ENCODE data around the gene NF1. TPM values are rescaled to one million over a fixed set of nuclear protein-coding genes. Genes with fewer than 3 reads are reported as not detected.

NF1 gene
- total and polyA plus RNA-seq, 2 of the 13 experiments (the other 11 are each of a cell fraction or from before 2014, with no cell fraction given) = 21.5 to 26.5 TPM

DNA sequence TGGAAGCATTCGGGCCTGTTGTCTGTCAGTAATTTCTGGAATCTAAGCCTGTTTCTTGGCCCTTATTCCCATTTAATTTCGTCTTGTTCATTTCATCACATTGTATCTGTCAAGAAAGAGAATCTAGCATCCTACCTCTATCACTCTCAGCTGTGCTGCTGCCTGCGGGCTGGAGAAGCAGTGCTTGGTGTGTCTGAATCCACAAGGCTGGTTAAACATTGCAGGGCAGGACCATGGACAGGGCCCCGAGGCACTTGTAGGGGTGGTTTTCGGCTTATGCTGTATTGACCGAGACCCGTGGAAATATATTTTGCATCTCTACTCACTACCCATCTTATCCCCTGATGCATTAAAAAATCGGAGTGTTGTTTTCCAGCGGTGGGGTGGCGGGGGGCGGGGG, 299.8 kb downstream of the NF1 start (continued):
- TF ChIP-seq GATAD1 (CRISPR knock-in tag; IDR thresholded peaks at IDR 0.05) (peak; percentile 68), ARNT (IDR thresholded peaks at IDR 0.05) (no peak), SIX4 (CRISPR knock-in tag; IDR thresholded peaks at IDR 0.05) (peak; percentile 72; the same call in 1 of the 2 replicates), ZNF292 (CRISPR knock-in tag; IDR thresholded peaks at IDR 0.05; ENCODE audit: borderline replicate concordance, low read depth) (no peak), ZNF709 (CRISPR knock-in tag; IDR thresholded peaks at IDR 0.05) (0 out of 2 replicates have a peak, but pooled peaks have one; percentile 34), KAT8 (CRISPR knock-in tag; IDR thresholded peaks at IDR 0.05) (0 out of 2 replicates have a peak, but pooled peaks have one; percentile 38), TARDBP (CRISPR knock-in tag; IDR thresholded peaks at IDR 0.05) (no peak), ZNF83 (CRISPR knock-in tag; IDR thresholded peaks at IDR 0.05; ENCODE audit: borderline replicate concordance) (peak; percentile 64; the same call in 1 of the 2 replicates), ZNF724P (CRISPR knock-in tag; IDR thresholded peaks at IDR 0.05; ENCODE audit: borderline replicate concordance) (no peak), TEAD2 (CRISPR knock-in tag; IDR thresholded peaks at IDR 0.05) (0 out of 2 replicates have a peak, but pooled peaks have one; percentile 44), ZC3H4 (CRISPR knock-in tag; IDR thresholded peaks at IDR 0.05; ENCODE audit: borderline replicate concordance) (no peak), ZBTB38 (CRISPR knock-in tag; IDR thresholded peaks at IDR 0.05) (no peak), HES4 (CRISPR knock-in tag; IDR thresholded peaks at IDR 0.05; ENCODE audit: borderline replicate concordance) (peak; percentile 80), RFXANK (CRISPR knock-in tag; IDR thresholded peaks at IDR 0.05) (no peak)
- TF ChIP-seq, protein P1, sequence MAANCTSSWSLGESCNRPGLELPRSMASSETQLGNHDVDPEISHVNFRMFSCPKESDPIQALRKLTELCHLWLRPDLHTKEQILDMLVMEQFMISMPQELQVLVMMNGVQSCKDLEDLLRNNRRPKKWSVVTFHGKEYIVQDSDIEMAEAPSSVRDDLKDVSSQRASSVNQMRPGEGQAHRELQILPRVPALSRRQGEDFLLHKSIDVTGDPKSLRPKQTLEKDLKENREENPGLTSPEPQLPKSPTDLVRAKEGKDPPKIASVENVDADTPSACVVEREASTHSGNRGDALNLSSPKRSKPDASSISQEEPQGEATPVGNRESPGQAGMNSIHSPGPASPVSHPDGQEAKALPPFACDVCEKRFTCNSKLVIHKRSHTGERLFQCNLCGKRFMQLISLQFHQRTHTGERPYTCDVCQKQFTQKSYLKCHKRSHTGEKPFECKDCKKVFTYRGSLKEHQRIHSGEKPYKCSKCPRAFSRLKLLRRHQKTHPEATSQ (CRISPR knock-in tag; IDR thresholded peaks at IDR 0.05; ENCODE audit: borderline replicate concordance) = no peak
- TF ChIP-seq, protein P2, sequence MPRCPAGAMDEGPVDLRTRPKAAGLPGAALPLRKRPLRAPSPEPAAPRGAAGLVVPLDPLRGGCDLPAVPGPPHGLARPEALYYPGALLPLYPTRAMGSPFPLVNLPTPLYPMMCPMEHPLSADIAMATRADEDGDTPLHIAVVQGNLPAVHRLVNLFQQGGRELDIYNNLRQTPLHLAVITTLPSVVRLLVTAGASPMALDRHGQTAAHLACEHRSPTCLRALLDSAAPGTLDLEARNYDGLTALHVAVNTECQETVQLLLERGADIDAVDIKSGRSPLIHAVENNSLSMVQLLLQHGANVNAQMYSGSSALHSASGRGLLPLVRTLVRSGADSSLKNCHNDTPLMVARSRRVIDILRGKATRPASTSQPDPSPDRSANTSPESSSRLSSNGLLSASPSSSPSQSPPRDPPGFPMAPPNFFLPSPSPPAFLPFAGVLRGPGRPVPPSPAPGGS (CRISPR knock-in tag; IDR thresholded peaks at IDR 0.05) = no peak
- TF ChIP-seq, protein P3, sequence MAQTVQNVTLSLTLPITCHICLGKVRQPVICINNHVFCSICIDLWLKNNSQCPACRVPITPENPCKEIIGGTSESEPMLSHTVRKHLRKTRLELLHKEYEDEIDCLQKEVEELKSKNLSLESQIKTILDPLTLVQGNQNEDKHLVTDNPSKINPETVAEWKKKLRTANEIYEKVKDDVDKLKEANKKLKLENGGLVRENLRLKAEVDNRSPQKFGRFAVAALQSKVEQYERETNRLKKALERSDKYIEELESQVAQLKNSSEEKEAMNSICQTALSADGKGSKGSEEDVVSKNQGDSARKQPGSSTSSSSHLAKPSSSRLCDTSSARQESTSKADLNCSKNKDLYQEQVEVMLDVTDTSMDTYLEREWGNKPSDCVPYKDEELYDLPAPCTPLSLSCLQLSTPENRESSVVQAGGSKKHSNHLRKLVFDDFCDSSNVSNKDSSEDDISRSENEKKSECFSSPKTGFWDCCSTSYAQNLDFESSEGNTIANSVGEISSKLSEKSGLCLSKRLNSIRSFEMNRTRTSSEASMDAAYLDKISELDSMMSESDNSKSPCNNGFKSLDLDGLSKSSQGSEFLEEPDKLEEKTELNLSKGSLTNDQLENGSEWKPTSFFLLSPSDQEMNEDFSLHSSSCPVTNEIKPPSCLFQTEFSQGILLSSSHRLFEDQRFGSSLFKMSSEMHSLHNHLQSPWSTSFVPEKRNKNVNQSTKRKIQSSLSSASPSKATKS (CRISPR knock-in tag; IDR thresholded peaks at IDR 0.05) = no peak
- TF ChIP-seq, protein P4, sequence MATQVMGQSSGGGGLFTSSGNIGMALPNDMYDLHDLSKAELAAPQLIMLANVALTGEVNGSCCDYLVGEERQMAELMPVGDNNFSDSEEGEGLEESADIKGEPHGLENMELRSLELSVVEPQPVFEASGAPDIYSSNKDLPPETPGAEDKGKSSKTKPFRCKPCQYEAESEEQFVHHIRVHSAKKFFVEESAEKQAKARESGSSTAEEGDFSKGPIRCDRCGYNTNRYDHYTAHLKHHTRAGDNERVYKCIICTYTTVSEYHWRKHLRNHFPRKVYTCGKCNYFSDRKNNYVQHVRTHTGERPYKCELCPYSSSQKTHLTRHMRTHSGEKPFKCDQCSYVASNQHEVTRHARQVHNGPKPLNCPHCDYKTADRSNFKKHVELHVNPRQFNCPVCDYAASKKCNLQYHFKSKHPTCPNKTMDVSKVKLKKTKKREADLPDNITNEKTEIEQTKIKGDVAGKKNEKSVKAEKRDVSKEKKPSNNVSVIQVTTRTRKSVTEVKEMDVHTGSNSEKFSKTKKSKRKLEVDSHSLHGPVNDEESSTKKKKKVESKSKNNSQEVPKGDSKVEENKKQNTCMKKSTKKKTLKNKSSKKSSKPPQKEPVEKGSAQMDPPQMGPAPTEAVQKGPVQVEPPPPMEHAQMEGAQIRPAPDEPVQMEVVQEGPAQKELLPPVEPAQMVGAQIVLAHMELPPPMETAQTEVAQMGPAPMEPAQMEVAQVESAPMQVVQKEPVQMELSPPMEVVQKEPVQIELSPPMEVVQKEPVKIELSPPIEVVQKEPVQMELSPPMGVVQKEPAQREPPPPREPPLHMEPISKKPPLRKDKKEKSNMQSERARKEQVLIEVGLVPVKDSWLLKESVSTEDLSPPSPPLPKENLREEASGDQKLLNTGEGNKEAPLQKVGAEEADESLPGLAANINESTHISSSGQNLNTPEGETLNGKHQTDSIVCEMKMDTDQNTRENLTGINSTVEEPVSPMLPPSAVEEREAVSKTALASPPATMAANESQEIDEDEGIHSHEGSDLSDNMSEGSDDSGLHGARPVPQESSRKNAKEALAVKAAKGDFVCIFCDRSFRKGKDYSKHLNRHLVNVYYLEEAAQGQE (IDR thresholded peaks at IDR 0.05; ENCODE audit: borderline replicate concordance in 1 of 2, low read depth in 1 of 2, low read length in 2 of 2) = peak; percentile 93 to 99
- TF ChIP-seq, protein P5, sequence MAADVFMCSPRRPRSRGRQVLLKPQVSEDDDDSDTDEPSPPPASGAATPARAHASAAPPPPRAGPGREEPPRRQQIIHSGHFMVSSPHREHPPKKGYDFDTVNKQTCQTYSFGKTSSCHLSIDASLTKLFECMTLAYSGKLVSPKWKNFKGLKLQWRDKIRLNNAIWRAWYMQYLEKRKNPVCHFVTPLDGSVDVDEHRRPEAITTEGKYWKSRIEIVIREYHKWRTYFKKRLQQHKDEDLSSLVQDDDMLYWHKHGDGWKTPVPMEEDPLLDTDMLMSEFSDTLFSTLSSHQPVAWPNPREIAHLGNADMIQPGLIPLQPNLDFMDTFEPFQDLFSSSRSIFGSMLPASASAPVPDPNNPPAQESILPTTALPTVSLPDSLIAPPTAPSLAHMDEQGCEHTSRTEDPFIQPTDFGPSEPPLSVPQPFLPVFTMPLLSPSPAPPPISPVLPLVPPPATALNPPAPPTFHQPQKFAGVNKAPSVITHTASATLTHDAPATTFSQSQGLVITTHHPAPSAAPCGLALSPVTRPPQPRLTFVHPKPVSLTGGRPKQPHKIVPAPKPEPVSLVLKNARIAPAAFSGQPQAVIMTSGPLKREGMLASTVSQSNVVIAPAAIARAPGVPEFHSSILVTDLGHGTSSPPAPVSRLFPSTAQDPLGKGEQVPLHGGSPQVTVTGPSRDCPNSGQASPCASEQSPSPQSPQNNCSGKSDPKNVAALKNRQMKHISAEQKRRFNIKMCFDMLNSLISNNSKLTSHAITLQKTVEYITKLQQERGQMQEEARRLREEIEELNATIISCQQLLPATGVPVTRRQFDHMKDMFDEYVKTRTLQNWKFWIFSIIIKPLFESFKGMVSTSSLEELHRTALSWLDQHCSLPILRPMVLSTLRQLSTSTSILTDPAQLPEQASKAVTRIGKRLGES (CRISPR knock-in tag; IDR thresholded peaks at IDR 0.05; ENCODE audit: borderline replicate concordance) = peak; percentile 78; the same call in 1 of the 2 replicates
